Stimulated activated CD8-positive, alpha-beta memory T cell treated with anti-CD3 and anti-CD28 coated beads, Interleukin-4, amount 100 ng/mL, for 48 hours (primary cell): ENCODE results near the gene TMEM38B.

Experiments
- DNase-seq: peaks from one replicate; pipeline ENCODE4 v3.0.0-alpha.2; 2020

TMEM38B gene, protein sequence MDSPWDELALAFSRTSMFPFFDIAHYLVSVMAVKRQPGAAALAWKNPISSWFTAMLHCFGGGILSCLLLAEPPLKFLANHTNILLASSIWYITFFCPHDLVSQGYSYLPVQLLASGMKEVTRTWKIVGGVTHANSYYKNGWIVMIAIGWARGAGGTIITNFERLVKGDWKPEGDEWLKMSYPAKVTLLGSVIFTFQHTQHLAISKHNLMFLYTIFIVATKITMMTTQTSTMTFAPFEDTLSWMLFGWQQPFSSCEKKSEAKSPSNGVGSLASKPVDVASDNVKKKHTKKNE

DNA sequence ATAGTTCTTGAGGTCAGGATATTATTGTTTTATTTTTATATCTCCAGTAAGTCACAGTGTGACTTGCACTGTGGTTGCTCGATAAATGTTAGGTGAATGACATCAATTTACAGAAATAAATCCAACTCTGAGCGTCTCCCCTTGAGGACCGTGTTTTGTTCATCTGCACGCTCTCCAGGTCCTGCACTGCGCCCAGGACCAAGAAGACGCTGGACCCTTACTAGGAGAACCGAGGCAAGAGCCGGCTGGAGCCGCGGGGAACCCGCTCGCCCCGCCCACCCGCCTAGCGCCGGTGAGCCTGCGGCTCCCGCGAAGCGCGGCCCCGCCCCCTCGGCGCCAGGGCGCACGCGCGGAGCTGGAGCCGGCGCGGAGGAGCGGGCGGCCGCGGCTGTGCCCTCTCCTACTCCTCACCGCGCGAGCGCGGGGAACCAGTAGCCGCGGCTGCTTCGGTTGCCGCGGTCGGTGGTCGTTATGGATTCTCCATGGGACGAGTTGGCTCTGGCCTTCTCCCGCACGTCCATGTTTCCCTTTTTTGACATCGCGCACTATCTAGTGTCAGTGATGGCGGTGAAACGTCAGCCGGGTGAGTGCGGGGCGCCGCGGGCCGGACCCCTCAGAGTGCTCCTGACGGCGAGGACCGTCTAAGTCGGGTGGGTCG, at the start of gene TMEM38B:
TMEM38B (plus strand) TSS at position 352 of the 658 bp plus-strand sequence; CDS start at position 472, 120 bp downstream.
- peak; percentile 82 for DNase-seq

DNA sequence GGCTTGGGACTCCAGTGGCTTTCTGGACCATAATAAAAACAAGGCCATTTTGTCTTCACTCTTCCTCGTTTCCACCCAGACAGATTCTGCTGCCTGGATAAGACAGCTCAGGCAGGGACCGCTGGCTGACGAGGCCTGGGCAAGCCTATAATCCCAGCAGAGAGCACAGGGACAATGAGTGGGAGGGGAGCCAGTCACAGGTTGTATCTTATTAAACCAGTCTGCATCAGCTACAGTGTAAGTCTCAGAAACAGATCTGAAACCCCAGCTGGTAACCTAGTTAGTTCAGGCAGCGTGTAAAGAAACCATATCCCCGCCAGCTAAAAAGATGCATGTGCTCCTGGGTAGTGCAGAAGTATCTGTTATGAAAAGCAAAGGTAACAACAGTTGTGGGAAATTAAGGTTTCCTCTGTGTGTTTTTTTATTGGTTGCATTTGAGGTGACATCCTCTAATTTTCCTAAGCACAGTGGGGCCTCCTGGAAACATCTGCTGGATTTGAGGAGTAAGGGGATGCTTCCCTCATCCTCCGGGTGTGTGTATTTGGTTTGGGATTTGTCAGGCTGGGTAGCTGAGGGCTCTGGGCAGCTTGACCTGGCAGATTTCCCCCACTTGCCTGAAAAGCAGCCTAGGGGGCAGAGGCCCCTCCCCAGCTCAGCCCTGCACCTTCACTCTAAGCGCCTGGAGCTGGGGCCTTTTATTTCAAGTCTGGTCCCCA, 47.3 kb upstream of the TMEM38B start:
- no peak for DNase-seq

DNA sequence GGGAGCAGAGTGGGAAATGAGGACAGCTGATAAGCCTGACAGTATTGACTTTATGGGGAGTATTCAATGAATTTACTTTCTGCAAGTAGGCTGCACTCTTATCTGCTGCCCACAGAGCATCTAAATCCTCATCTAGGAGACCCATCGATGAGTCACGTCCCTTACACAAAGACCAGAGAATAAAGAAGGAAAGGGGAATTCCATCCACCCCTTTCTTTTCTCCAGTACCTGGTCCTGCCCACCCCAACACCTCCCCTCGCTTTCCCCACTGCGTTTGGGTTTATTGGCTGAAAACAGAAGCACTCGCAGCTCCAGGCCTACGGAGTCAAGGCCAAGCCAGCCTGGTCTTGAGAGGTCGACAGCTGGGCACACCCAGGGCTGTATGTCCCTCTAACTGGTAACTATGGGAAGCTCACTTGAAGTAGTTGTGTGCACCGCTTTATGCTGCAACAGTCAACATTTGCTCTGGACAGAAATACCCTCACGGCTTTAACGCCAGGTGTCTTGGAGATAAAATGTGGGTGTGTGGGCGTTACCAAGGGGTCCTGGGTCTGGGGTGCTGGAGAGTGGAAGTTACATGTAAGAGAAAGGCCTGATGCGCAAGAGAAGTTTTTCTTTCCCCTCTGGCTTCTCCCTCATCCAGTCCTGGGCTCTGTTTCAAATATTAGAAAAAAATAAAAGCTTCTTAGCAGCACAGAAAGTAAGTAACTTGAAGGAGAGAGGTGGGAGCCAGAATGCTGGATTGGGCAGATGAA, 46.6 kb upstream of the TMEM38B start:
- DNase-seq = no peak

DNA sequence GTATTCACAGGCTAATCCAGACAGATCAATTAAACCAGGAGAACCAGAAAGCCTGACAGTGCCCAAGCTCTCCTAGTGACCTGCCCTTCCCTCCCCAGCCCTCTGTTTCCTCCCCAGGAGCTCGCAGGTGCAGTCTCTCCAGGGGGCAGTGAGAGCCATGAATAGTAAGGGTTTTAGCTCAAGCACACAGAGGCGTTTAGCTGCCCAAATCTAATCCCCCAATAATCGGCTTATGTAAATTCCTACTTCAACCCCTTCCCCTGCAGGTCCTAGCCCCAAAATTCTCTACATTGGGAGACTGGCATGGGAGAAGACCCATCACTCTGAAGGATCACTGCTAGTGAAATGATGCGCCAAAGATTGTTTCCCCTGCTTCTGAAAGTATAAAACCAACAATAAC, 42.5 kb upstream of the TMEM38B start:
- no peak for DNase-seq

DNA sequence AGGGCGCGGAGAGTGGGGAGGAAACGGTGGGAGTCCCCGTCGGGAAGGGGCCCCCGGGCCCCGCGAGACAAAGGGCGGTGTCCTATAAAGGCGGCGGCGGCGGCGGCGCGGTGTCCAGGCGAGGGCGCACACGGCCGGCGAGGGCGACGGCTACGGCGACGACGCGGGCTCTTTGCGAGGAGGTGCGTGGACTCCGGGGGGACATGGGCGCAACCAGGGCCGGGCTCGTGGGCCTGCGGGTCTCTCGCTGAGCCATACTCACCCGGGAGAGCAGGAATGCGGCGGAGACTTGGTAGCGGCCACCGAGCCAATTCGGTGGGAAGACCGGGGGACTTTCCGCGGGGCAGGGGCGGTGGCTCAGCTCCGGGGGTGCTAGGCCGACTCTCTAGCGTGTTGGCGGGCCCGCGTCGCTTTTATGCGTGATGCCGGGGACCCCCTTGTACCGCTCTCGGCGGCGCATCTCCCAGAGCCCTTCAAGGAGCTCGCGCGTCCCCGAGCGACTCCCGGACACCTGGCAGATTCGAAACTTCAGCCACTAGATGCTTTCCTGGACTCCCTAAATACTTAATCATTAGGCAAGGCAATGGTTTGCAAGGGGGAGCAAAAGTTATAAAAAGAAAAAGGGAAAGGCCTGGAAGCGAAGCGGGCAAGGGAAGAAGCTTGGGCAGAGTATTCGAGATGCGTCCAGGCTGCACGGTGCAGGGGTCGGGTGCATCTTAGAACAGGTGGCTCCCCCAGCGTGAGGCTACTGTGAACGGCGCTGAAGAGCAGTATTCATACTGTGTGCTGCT, 38.0 kb upstream of the TMEM38B start:
- peak; percentile 41 for DNase-seq

DNA sequence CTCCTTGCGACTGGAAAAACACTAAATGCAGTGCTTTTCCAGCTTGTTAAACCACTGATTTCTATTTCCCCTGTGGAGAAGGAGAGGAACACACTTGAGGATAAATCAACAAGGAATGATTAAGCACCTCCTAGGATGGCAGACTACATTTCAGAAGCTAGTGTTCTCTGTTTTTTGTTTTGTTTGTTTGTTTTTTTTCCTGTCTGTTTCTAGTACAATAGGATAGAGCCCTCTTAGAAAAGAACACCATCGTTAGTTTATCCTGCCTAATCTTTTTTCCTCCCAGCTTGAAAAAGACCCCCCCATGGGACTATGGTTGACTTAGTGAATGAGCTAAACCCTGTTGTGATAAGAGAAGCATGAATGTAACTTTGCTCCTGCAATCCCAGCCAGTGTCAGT, 36.0 kb upstream of the TMEM38B start:
- DNase-seq = no peak

DNA sequence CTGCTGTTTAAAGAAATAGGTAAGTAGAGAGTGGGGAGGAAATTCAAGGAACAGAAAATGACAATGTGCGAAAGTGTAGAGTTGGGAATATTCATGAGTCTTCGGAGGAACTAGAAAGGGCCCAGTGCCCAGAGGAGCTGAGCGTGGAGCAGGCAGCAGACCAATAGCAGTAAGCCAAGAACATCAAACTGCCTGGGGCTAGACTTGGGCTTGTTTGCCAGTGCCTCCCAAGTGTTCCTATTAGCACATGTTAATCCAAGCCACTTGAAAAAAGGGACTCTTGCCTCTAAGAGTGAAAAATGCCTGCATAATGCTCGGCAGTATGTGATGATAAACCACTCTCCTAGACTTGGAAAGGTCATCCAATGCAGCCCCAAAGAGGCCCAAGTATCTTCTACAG, 33.3 kb upstream of the TMEM38B start:
- no peak for DNase-seq

DNA sequence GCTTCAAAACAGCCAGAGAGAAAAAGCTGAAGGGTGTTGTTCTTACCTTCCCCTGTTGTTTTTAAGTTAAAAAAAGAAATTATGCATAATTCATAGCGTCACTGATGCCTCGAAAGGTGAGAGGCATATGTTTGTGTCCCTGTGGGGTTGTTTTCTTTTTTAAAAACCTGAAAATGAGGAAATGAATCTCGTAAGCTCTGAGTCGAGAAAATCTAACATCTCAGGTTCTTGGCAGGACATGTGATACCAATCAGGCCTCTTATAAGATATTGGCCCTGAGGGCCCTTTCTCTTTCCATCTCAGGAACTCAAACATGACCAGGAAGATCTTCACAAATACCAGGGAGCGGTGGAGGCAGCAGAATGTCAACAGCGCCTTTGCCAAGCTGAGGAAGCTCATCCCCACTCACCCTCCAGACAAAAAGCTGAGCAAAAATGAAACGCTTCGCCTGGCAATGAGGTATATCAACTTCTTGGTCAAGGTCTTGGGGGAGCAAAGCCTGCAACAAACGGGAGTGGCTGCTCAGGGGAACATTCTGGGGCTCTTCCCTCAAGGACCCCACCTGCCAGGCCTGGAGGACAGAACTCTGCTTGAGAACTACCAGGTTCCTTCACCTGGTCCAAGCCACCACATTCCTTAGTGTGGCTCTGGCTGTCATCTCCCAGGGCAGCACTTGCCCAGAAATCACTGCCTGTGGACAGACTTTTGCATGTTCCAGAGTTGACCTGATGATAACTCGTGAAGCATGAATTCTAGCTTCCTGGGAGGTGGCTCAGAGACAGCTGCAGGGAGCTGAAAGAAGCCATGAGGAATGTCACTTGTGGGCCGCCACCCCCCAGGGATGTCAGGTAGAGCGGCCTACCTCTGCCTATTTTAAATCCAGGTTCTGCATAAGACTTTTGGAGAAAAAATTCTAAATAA, 31.9 kb upstream of the TMEM38B start, which contains the start of gene TAL2:
TAL2 (plus strand) TSS at position 274 of the 921 bp plus-strand sequence; CDS start at position 314, 40 bp downstream.
- no peak for DNase-seq

DNA sequence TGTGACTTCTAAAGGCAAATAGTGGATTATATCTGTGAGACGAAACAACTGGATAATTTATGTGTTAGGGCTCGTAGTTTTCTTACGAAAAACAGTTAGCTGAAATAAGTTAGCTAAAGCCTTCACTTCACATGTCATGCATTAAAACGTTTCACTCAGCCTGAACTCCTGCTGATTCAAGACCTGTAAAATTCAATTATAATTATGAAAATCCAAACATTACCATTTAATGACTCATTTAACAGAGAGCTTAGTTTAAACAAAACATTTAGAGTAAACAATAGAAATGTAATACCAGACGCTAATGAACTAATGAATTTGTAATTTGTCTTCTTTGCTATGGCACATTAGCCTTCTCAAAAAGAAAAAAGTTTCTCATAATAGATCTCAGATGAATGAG, 30.4 kb upstream of the TMEM38B start:
- DNase-seq = no peak

DNA sequence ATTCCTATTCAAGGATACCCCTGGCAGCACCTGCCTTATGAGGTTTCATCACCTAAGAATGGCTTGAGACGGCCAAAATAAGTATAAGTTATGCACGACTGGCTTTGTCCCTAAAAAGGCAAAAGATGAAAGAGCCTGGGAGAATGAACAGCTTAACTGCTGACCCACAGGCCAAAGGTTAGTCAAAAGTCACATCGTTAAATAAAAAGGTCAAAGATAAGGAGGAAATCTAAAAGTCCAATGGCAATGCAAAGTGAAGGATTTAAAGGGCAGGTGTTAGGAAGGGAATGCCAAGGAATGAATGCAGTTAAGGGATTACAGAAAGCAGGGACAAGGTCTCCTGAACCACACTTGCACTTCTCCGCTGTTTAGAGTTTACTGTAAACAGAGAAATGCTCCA, 26.5 kb upstream of the TMEM38B start:
- DNase-seq = no peak

DNA sequence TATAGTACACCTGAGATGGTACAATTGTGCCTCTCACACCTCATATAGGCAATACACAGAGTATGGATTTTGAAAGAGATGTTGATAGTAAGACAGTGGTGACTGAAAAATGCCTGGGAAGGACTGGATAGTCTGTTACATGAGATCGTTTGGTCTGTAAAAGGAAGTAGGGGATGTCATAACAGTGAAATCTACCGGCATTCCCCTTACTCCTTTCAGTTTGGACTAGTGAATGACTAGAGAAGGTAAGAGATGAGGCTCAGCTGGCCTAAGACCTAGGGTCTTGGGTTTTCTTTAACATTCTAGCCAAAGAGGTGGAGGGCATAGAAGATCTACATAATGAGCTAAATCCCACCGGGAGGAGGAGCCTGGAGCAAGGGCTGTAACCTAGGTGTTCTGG, 24.0 kb upstream of the TMEM38B start:
- no peak for DNase-seq

DNA sequence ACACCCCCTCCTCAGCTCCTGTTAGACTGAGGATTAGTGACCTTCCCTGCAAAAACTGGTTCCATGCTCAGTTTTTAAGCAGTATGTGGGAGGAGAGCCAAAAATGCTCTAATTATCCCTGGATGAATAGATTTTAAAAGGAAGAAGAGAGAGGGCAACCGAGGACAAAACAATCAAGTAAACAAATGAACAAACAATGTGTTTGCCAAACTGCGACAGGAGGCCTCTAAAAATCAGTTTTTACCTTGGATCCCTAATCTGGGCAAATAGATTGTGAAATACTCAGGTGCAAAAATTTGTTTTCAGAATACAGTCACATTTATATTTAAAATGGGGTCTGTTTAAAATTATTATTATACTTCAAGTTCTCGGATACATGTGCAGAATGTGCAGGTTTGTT, 23.6 kb upstream of the TMEM38B start:
- DNase-seq = no peak

DNA sequence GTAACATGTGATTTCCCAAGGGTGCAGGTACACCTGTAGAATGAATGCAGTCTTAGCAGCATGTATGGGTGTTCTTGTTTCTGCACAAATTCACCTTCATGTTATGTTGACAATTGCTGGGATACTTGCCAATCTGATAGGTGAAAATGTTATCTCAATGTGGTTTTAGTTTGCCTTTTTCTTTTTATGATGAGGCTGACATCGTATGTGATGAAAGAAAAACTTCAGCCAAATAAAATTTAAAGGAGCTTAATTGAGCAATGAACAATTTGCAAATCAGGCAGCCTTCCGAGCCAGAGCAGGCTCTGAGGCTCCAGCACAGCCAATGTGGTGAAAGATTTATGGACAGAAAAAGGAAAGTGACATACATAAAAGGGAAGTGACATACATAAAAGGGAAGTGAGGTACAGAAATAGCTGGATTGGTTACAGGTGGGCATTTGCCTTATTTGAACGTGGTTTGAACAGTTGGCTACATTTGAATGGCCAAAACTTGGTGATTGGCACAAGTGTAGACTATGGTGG, 21.6 kb upstream of the TMEM38B start:
- no peak for DNase-seq

DNA sequence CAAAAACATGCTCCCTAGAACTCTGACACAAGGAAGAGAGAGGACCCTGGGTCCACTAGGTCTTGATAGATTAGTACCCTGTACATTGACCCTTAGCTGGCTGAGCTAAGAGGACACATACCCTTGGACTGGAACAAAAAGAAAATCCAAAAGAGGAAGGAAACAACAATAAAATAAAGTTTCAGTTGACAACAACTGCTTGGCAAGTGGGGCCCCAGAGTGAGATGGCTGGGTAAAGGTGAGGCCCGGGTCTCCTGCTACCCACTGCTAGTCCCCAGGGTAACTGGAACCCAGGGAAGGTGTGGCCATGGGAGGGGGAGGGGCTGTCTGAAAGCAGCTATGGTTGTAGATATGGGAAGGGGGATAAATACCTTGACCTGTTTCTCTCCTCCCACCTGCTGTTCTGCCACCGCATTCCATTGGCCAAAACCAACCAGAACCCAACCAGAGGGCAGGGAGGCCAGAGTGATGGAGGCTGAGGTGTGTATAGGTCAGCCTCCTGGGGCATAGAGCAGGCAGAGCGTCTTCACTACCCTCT, 20.4 kb upstream of the TMEM38B start:
- no peak for DNase-seq

DNA sequence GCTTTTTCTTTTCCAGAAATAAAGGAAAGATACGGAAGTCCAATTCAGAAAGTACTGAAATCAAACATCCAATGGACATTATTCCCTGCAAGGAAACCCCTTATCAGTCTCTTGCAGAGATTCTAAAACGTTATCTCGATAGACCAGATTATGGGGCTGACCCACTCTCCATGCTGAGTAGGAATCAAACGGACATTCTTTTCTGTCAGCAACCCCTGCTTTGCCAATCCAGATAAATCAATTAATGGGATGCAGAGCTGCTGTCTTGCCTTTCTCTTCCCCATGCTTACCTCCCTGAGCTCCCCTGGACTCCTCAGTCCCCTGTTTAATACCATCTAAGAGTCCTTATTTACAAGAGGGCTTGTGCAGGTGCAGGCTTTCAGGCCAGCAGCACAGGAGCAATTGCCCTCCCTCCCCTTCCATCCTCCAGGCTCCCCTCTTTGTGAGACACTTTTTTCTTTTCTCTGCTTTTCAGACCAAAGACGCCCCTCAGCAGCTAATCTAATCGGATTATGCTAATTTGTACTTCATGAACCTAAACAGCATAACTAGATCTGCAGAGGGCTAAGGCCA, 17.9 kb upstream of the TMEM38B start:
- DNase-seq = no peak

DNA sequence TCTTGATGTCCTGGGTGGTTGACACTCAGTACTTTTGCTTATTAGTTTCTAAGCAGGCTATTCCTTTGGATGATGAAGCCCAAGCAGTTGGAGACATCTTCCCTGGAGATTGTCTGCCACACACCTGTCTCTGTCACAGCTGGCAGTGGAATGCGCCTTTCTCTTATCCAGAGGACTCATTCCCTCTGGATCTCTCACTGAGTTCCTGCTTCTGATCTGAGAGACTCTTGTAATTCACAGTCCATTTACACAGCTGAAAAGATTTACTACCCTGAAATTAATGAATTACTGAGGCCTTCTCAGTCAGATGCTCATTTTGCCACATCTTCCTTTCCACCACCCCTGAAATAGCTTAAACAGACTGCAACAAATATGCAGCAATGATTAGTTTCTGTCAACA, 16.2 kb upstream of the TMEM38B start:
- DNase-seq = no peak

DNA sequence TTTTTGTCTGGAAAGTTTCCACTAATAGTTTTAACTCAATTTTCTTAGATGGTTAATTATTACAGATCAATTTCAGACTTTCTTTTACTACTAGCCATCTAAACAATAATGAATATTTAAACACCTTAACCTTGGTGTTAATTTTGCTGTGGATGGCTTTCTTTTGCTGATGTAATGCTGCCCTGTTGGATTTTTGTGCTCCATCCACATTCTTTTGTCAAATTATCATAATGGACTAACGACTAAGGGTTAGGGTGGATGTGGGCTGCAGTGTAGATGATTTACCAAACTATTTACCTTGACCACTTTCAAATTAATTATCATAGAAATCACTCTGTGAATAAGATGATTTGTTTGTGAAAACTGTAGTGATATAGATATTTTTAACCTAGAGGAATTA, 15.6 kb upstream of the TMEM38B start:
- no peak for DNase-seq

DNA sequence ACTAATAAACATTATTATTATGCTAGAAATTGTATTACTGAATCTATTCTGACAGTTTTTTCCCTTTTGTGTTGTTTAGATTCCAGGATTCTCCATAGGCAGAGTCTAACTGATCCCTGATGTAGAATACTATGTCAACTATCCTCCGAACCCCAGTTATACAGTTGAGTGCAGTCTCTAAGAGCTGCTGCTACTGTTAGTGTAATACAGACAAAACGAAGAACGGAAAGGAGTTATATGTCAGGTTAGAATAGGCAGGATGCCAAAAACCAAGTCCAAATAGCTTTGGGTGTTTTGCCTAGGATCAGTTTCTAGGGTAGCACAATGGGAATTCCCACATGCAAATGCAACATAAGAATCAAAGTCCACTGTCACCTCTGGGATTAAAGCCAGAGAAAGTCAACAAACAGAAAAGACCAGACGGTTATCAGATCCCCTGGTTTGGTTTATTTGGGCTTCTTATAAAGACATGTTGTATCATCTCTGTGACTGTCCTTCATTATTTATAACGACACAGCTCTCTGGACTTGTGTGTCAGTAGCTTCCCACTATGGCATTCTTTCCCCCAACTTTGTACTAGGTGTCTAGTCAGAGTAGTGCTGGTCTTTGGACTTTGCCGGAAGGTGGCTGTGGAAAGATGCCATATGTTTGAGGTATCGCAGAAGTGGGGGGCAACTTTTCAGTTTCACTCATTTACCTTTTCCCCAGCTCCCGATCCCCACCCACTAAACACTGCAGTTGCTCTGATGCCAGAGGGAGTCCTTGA, 14.9 kb upstream of the TMEM38B start:
- DNase-seq = no peak

DNA sequence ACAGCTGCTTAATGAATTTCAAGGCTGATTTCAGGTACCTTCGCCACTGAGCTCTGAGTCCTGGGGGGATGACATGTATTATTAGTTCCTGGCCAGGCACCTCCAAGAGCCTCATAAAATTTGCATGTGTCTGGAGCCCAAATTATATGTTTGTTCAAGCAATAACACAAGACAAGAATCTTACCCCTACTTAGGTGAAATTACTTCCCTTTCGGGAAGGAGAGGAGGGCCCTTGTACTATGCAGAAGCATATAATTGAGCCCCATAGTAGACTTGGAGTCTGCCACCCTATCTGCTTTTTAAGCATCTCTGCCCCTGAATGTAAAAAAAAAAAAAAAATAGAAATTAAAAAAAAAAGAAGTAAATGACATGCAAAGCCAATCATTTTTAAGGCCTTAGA, 13.0 kb upstream of the TMEM38B start:
- DNase-seq = no peak

DNA sequence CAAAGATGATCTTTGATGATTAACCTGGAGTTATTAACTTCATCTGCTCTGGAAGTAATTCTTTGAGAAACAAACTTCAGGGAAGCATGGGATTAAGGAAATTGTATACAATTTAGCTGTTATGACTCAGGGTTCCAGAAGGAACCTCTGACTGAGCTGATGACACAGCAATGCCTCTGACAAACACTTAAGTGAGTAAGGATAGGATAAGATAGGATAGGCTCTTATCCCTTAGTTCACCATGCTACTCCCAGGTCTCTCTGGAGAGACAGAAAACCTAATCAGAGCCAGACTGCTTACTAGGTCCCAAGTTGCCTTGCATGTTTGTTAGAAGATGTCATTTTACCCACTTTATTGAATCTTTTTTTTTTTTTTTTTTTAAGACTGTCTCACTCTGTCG, 12.6 kb upstream of the TMEM38B start:
- no peak for DNase-seq
